HG03135 (cell line): ENCODE results near the gene DELE1.
A peak's percentile ranks its signal among the peaks of the same experiment; 100 is the strongest.
"Not testable (repeated sequence)": the region's sequence is repeated elsewhere in the genome, so short reads cannot be mapped to it uniquely, and the experiment has no call there.

ENCODE experiments used
- ATAC-seq: cut with Tn5 transposase; IDR thresholded peaks from one replicate; pipeline ENCODE4 v1.9.1; 2021; ENCODE audit warnings: mild to moderate bottlenecking, moderate library complexity; ENCODE audit not compliant: unreplicated experiment

DELE1 gene

GRCh38 chr5:141883892-141884318 lies 39.8 kb upstream of the DELE1 start:
- no peak for ATAC-seq

GRCh38 chr5:141889282-141889871 lies 34.3 kb upstream of the DELE1 start:
- no peak for ATAC-seq

GRCh38 chr5:141890429-141890828 lies 33.2 kb upstream of the DELE1 start:
- ATAC-seq = not testable (repeated sequence)

GRCh38 chr5:141897425-141897824 lies 26.2 kb upstream of the DELE1 start:
- ATAC-seq = no peak

GRCh38 chr5:141898448-141899049 lies 25.1 kb upstream of the DELE1 start:
- no peak for ATAC-seq

- ATAC-seq = no peak
Observed at GRCh38 chr5:141902015-141902814, 21.5 kb upstream of the DELE1 start.

GRCh38 chr5:141903261-141903660 lies 20.4 kb upstream of the DELE1 start:
- no peak for ATAC-seq

GRCh38 chr5:141904551-141904950 lies 19.1 kb upstream of the DELE1 start:
- no peak for ATAC-seq

GRCh38 chr5:141906517-141906916 lies 17.2 kb upstream of the DELE1 start:
- no peak for ATAC-seq

- no peak for ATAC-seq
Observed at GRCh38 chr5:141906972-141907371, 16.7 kb upstream of the DELE1 start.

- no peak for ATAC-seq
Observed at GRCh38 chr5:141908796-141909195, 14.9 kb upstream of the DELE1 start.

- ATAC-seq = no peak
Observed at GRCh38 chr5:141909212-141909611, 14.5 kb upstream of the DELE1 start.

GRCh38 chr5:141910271-141910673 lies 13.4 kb upstream of the DELE1 start:
- ATAC-seq = no peak

- no peak for ATAC-seq
Observed at GRCh38 chr5:141913560-141914198, 10.0 kb upstream of the DELE1 start.

GRCh38 chr5:141914199-141914743 lies 9.4 kb upstream of the DELE1 start:
- ATAC-seq = peak; percentile 82

- no peak for ATAC-seq
Observed at GRCh38 chr5:141914797-141915196, 8.9 kb upstream of the DELE1 start.

GRCh38 chr5:141915881-141916336 lies 7.8 kb upstream of the DELE1 start:
- ATAC-seq = no peak

GRCh38 chr5:141916522-141916921 lies 7.1 kb upstream of the DELE1 start:
- ATAC-seq = no peak

GRCh38 chr5:141917760-141918159 lies 5.9 kb upstream of the DELE1 start:
- ATAC-seq = no peak

- no peak for ATAC-seq
Observed at GRCh38 chr5:141919218-141920119, 4.2 kb upstream of the DELE1 start.
